ENCODE results near the gene PASK.

DNA sequence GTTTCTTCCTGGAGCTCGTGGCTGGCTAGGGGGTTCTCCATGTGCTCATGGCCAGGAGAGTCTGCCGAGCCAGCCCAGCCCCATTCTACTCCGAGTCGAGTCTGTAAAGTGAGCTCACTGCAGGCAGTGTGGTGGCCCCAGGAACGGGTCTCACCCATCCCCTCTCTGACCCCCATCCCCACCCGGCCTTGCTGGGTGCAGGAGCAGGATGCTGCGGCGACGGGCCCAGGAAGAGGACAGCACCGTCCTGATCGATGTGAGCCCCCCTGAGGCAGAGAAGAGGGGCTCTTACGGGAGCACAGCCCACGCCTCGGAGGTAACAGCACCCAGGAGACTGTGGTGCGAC is 40.6 kb upstream of the PASK start:
- TF ChIP-seq, protein P1, sequence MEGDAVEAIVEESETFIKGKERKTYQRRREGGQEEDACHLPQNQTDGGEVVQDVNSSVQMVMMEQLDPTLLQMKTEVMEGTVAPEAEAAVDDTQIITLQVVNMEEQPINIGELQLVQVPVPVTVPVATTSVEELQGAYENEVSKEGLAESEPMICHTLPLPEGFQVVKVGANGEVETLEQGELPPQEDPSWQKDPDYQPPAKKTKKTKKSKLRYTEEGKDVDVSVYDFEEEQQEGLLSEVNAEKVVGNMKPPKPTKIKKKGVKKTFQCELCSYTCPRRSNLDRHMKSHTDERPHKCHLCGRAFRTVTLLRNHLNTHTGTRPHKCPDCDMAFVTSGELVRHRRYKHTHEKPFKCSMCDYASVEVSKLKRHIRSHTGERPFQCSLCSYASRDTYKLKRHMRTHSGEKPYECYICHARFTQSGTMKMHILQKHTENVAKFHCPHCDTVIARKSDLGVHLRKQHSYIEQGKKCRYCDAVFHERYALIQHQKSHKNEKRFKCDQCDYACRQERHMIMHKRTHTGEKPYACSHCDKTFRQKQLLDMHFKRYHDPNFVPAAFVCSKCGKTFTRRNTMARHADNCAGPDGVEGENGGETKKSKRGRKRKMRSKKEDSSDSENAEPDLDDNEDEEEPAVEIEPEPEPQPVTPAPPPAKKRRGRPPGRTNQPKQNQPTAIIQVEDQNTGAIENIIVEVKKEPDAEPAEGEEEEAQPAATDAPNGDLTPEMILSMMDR (conservative IDR thresholded peaks at IDR 0.05; ENCODE audit: low read length): no peak
- no peak for TF ChIP-seq EZH2phosphoT487 (IDR thresholded peaks at IDR 0.05; ENCODE audit: borderline replicate concordance, low read depth, low read length)
